ENCODE measurements around the gene GOLIM4.

Gene GOLIM4

DNA sequence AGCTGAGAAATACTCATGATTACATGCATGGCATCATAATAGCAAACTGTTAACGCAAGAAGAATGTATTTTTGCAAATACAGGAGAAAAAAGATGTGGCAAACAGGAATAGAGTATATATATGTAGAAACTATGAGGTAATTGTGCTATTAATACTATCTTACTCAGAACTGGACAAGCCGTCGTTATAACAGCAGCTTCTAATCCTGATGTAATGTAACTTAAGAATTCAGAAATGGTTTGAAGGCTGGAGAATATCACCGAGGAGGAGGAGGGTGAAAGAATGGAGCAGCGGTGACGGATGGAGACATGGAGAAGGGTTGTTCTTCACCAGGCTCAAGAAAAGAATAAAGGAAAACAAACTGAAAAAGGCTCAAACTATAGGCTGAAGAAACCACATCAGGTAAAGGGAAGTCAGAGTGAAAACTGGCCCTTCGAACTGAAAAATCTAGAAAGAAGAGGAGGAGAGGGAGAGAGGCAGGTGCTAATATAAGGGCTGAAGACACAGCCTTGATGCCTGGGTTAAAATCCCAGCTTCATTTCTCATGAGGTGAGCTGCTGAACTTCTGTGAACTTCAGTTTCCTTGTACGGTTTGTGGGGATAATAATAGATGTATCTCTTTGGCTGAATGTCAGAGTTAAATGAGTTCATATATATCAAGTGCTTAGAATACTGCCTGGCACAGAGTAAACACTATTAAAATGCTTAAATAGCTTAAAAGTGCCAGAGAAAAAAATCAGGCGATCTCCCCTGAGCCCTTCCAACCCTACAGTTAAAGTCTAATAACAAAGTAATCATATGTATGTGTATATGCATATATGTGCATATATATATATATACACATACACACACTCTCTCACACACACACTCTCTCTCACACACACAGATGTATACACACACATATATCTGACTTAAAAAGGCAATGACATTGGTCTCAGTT lies 43.9 kb downstream of the GOLIM4 start:
- Mint-ChIP-seq H3K4me3 (no peak overlapping the region), H3K4me1 (ENCODE audit: low read depth) (no peaks in the 10 kb centered on the region), H3K36me3 (no peaks in the 10 kb centered on the region), H3K27me3 (peaks cover 3% of the 10 kb centered on the region), H3K9me3 (ENCODE audit: low read depth) (no peaks in the 10 kb centered on the region), H3K27ac (no peak overlapping the region)

GRCh38 chr3:168051070-168051469 lies 44.7 kb downstream of the GOLIM4 start:
- no peaks in the 10 kb centered on the region for H3K4me1 Mint-ChIP-seq (ENCODE audit: low read depth)
- H3K9me3 Mint-ChIP-seq (ENCODE audit: low read depth) = no peaks in the 10 kb centered on the region
- peaks cover 3% of the 10 kb centered on the region for H3K27me3 Mint-ChIP-seq
- H3K4me3 Mint-ChIP-seq = no peak overlapping the region
- no peak overlapping the region for H3K27ac Mint-ChIP-seq
- no peaks in the 10 kb centered on the region for H3K36me3 Mint-ChIP-seq

DNA sequence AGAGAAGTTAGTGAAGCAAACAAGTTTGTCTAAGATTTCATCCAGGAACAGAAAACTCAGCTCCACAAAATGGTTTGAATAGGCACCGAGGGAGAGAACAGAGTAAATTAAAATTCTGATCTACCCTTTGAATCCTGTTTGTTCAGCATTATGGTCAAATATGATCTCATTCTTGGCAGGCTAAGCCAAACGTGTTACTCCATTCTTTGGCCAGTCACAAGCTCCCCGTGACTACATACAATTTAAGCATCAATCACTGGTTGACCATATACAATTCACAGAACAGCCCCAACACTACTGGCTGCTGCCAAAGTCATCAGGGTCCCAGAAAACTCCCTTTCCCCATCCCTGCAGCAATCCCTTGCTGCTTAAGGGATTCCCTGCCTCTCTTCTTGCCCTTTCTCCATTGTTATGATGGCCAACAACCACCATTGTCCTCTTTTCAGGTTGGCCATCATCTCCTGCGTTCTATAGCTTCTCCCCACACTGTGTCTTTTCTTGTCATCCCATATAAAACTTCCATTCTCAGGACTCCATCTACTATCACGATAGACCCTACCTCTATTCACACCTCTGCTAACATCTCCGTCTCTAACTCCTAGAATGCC lies 46.3 kb downstream of the GOLIM4 start:
- Mint-ChIP-seq H3K9me3 (ENCODE audit: low read depth) (no peaks in the 10 kb centered on the region), H3K27ac (no peak overlapping the region), H3K4me1 (ENCODE audit: low read depth) (no peaks in the 10 kb centered on the region), H3K4me3 (no peak overlapping the region), H3K36me3 (no peaks in the 10 kb centered on the region), H3K27me3 (peaks cover 3% of the 10 kb centered on the region)

GRCh38 chr3:168048414-168049330 lies 47.1 kb downstream of the GOLIM4 start:
- Mint-ChIP-seq H3K27me3 (peaks cover 3% of the 10 kb centered on the region), H3K36me3 (no peaks in the 10 kb centered on the region), H3K27ac (no peak overlapping the region), H3K9me3 (ENCODE audit: low read depth) (no peaks in the 10 kb centered on the region), H3K4me1 (ENCODE audit: low read depth) (no peaks in the 10 kb centered on the region), H3K4me3 (no peak overlapping the region)

- Mint-ChIP-seq H3K27ac (no peak overlapping the region), H3K4me1 (ENCODE audit: low read depth) (no peaks in the 10 kb centered on the region), H3K4me3 (no peak overlapping the region)
These were observed 47.8 kb downstream of the GOLIM4 start for GRCh38 chr3:168047936-168048335.

DNA sequence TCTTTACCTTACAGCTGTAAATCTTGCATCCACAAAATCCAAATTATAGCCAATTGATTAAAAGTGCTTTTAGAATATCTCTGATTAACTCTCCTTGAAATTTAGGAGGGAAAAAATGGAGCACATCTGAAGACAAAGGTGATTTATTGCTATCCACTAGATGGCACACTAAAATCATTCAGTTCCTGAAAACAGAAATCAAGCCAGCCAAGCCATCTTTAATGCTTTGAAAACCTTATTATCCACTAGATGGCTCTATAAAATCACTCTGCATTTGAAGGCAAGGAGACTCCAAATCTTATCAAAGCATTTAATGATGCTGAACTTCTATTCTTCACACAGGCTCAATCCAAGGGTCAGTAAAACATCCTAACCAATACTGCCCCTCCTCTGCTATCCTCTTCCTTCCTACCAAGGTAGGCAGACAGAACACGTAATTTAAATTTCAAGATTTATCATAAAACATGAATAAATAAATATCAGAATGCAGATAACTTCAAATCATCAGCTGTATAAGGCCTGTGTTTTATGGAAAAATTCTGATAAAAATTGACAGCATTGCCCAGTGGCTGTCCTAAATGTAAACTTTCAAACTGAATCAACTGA lies 48.4 kb downstream of the GOLIM4 start:
- H3K4me1 Mint-ChIP-seq (ENCODE audit: low read depth) = no peaks in the 10 kb centered on the region
- H3K27ac Mint-ChIP-seq = no peak overlapping the region

More at GRCh38 chr3:168047936-168048335, 47.8 kb downstream of the GOLIM4 start:
- no peaks in the 10 kb centered on the region for H3K36me3 Mint-ChIP-seq
- no peaks in the 10 kb centered on the region for H3K9me3 Mint-ChIP-seq (ENCODE audit: low read depth)
- peaks cover 3% of the 10 kb centered on the region for H3K27me3 Mint-ChIP-seq

DNA sequence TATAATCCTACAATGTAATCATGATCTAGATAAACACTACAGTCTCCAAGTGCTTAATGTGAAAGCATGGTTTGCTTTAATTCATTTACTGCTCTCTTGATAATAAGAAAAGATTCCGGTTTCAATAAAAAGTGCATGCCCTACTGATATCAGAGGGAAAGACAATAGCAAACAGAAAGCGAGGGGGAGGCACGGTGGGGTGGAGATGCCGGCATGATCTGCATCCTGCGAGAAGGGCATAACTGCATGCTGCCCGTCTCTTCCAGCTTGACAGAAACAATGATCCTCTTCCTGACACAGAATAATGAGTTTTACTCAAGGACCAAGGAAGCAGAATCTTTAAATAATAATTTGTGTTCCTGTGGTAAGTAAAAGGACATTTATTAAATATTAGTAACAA lies 51.7 kb downstream of the GOLIM4 start:
- H3K27me3 Mint-ChIP-seq = no peaks in the 10 kb centered on the region
- H3K27ac Mint-ChIP-seq = no peak overlapping the region
- H3K4me3 Mint-ChIP-seq = no peak overlapping the region
- H3K4me1 Mint-ChIP-seq (ENCODE audit: low read depth) = no peaks in the 10 kb centered on the region
- H3K36me3 Mint-ChIP-seq = no peaks in the 10 kb centered on the region
- H3K9me3 Mint-ChIP-seq (ENCODE audit: low read depth) = no peaks in the 10 kb centered on the region

More for the DNA sequence above, 48.4 kb downstream of the GOLIM4 start:
- H3K36me3 Mint-ChIP-seq = no peaks in the 10 kb centered on the region
- no peaks in the 10 kb centered on the region for H3K9me3 Mint-ChIP-seq (ENCODE audit: low read depth)
- peaks cover 3% of the 10 kb centered on the region for H3K27me3 Mint-ChIP-seq
- no peak overlapping the region for H3K4me3 Mint-ChIP-seq

DNA sequence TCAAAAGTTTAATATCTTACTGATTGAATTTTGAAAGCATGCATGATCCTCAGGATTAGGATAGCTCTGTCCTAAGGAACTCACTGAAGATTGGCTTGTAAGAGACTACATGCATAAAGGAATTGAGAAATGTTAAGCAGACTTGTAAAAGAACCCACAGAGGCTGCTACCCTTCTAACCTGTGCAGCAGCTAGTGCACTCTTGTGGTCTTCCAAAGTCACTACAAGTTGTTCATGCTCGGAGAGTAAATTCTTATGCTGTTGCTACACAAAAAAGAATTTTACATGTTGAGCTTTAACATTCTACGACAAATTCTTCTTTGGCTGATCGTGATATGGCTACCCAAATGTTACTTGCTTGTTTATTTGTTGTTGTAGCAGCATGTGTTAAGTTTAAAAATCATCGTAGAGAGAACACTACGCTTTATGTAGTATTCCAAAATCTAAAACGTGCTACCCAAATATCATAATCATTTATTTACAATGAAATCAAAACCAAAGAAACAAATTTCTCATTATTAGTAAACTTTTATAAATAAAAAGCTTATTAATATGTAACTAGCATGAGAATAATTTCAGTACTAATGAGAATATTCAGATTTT lies 55.0 kb downstream of the GOLIM4 start:
- H3K4me3 Mint-ChIP-seq = no peak overlapping the region
- no peaks in the 10 kb centered on the region for H3K9me3 Mint-ChIP-seq (ENCODE audit: low read depth)
- no peaks in the 10 kb centered on the region for H3K4me1 Mint-ChIP-seq (ENCODE audit: low read depth)
- H3K27ac Mint-ChIP-seq = no peak overlapping the region
- H3K36me3 Mint-ChIP-seq = no peaks in the 10 kb centered on the region
- no peaks in the 10 kb centered on the region for H3K27me3 Mint-ChIP-seq

DNA sequence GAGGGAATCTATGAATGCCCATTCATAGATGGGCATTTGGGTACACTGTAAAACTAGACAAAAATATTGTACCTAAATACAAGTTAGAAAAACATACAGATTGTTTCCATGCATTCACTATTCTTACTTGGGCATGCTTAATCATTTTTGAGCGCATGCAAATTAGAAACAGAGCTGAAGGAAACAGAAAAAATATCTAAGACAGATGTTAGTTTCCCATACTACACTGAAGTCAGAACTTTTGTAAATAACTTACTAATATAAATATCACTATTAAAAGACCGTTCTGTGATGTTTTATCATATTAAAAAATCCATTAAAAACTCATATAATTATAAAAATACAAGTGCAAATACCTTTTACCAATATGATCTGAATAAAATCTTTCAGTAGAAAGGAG lies 58.7 kb downstream of the GOLIM4 start:
- no peaks in the 10 kb centered on the region for H3K36me3 Mint-ChIP-seq

GRCh38 chr3:168036619-168037018 lies 59.1 kb downstream of the GOLIM4 start:
- no peaks in the 10 kb centered on the region for H3K36me3 Mint-ChIP-seq
- H3K4me1 Mint-ChIP-seq (ENCODE audit: low read depth) = no peaks in the 10 kb centered on the region
- H3K9me3 Mint-ChIP-seq (ENCODE audit: low read depth) = no peaks in the 10 kb centered on the region
- H3K27ac Mint-ChIP-seq = no peak overlapping the region
- no peak overlapping the region for H3K4me3 Mint-ChIP-seq
- H3K27me3 Mint-ChIP-seq = no peaks in the 10 kb centered on the region

More for the DNA sequence above, 58.7 kb downstream of the GOLIM4 start:
- H3K27ac Mint-ChIP-seq = no peak overlapping the region
- H3K4me1 Mint-ChIP-seq (ENCODE audit: low read depth) = no peaks in the 10 kb centered on the region
- no peaks in the 10 kb centered on the region for H3K9me3 Mint-ChIP-seq (ENCODE audit: low read depth)
- H3K4me3 Mint-ChIP-seq = no peak overlapping the region
- H3K27me3 Mint-ChIP-seq = no peaks in the 10 kb centered on the region

GRCh38 chr3:168034152-168034928 lies 61.4 kb downstream of the GOLIM4 start:
- Mint-ChIP-seq H3K4me3 (no peak overlapping the region), H3K4me1 (ENCODE audit: low read depth) (no peaks in the 10 kb centered on the region), H3K27me3 (no peaks in the 10 kb centered on the region), H3K27ac (no peak overlapping the region), H3K9me3 (ENCODE audit: low read depth) (no peaks in the 10 kb centered on the region), H3K36me3 (no peaks in the 10 kb centered on the region)

- Mint-ChIP-seq H3K4me3 (no peak overlapping the region), H3K9me3 (ENCODE audit: low read depth) (no peaks in the 10 kb centered on the region), H3K4me1 (ENCODE audit: low read depth) (no peaks in the 10 kb centered on the region), H3K36me3 (no peaks in the 10 kb centered on the region), H3K27ac (no peak overlapping the region), H3K27me3 (no peaks in the 10 kb centered on the region)
These were observed 65.1 kb downstream of the GOLIM4 start for GRCh38 chr3:168030577-168030976.

GRCh38 chr3:168029705-168030104 lies 66.0 kb downstream of the GOLIM4 start:
- H3K4me1 Mint-ChIP-seq (ENCODE audit: low read depth) = peaks cover 5% of the 10 kb centered on the region
- no peak overlapping the region for H3K4me3 Mint-ChIP-seq
- no peak overlapping the region for H3K27ac Mint-ChIP-seq
- no peaks in the 10 kb centered on the region for H3K27me3 Mint-ChIP-seq
- no peaks in the 10 kb centered on the region for H3K36me3 Mint-ChIP-seq
- no peaks in the 10 kb centered on the region for H3K9me3 Mint-ChIP-seq (ENCODE audit: low read depth)

Measured in activated naive CD8-positive, alpha-beta T cell (primary cell).